Astrocyte (in vitro differentiated cells and primary cell): ENCODE measurements around the gene SAMD4A. TPM values are rescaled to one million over a fixed set of nuclear protein-coding genes. Genes with fewer than 3 reads are reported as not detected.

Experiments
- DNase-seq: peaks from one replicate; pipeline ENCODE4 v3.0.0-alpha.2; 2010; ENCODE audit warnings: low read depth
- FAIRE-seq: peaks from 2 replicates; lab custom pipeline; 2011; peaks lifted over from hg19 to GRCh38; lab: Jason Lieb, UNC
- H2AFZ ChIP-seq: 2 replicates; pipeline ENCODE4 v1.6.0; 2012; ENCODE audit warnings: low read depth, low read length, inconsistent platforms
- H3K27ac ChIP-seq: 2 replicates; pipeline ENCODE4 v1.5.1; 2011; ENCODE audit warnings: low read depth, low read length, inconsistent platforms
- H3K27me3 ChIP-seq: 2 replicates; pipeline ENCODE4 v1.6.0; 2011; ENCODE audit warnings: low read length, inconsistent platforms; ENCODE audit not compliant: insufficient read depth
- H3K36me3 ChIP-seq: 2 replicates; pipeline ENCODE4 v1.5.1; 2011; ENCODE audit warnings: low read length, inconsistent platforms; ENCODE audit not compliant: insufficient read depth
- H3K4me1 ChIP-seq: 2 replicates; pipeline ENCODE4 v1.5.1; 2011; ENCODE audit warnings: low read length, inconsistent platforms; ENCODE audit not compliant: insufficient read depth
- H3K4me2 ChIP-seq: 2 replicates; pipeline ENCODE4 v1.6.0; 2012; ENCODE audit warnings: low read length, inconsistent platforms
- H3K4me3 ChIP-seq: 2 replicates; pipeline ENCODE4 v1.5.1; 2011; ENCODE audit warnings: low read depth, mild to moderate bottlenecking, low read length, inconsistent platforms; ENCODE audit not compliant: insufficient read depth
- H3K79me2 ChIP-seq: 2 replicates; pipeline ENCODE4 v1.6.0; 2012; ENCODE audit warnings: mild to moderate bottlenecking, low read length, inconsistent platforms; ENCODE audit not compliant: insufficient read depth
- H3K9ac ChIP-seq: 2 replicates; pipeline ENCODE4 v1.6.0; 2012; ENCODE audit warnings: mild to moderate bottlenecking, low read length, inconsistent platforms
- H3K9me3 ChIP-seq: 2 replicates; pipeline ENCODE4 v1.5.1; 2012; ENCODE audit warnings: low read depth, mild to moderate bottlenecking, low read length, inconsistent platforms; ENCODE audit not compliant: insufficient read depth
- H4K20me1 ChIP-seq: 2 replicates; pipeline ENCODE4 v1.6.0; 2012; ENCODE audit warnings: low read length, inconsistent platforms; ENCODE audit not compliant: insufficient read depth
- H3K27ac Mint-ChIP-seq: one replicate; pipeline ENCODE4 v1.8.0; 2021; ENCODE audit warnings: mild to moderate bottlenecking, mixed read lengths; ENCODE audit not compliant: unreplicated experiment
- H3K27me3 Mint-ChIP-seq: one replicate; pipeline ENCODE4 v1.8.0; 2021; ENCODE audit warnings: low read depth, mixed read lengths; ENCODE audit not compliant: unreplicated experiment
- H3K36me3 Mint-ChIP-seq: one replicate; pipeline ENCODE4 v1.8.0; 2021; ENCODE audit warnings: low read depth, mixed read lengths; ENCODE audit not compliant: unreplicated experiment
- H3K4me1 Mint-ChIP-seq: one replicate; pipeline ENCODE4 v1.8.0; 2021; ENCODE audit warnings: low read depth, mixed read lengths; ENCODE audit not compliant: unreplicated experiment
- H3K4me3 Mint-ChIP-seq: one replicate; pipeline ENCODE4 v1.8.0; 2021; ENCODE audit warnings: mild to moderate bottlenecking, moderate library complexity, mixed read lengths; ENCODE audit not compliant: unreplicated experiment
- H3K9me3 Mint-ChIP-seq: one replicate; pipeline ENCODE4 v1.8.0; 2021; ENCODE audit warnings: mild to moderate bottlenecking, mixed read lengths; ENCODE audit not compliant: unreplicated experiment
- CTCF ChIP-seq: IDR thresholded peaks from 2 replicates; pipeline ENCODE4 v1.5.1; 2011; ENCODE audit warnings: low read depth, mild to moderate bottlenecking, inconsistent platforms, low read length, moderate library complexity; ENCODE audit not compliant: insufficient read depth
- EZH2 ChIP-seq: IDR thresholded peaks from 2 replicates; pipeline ENCODE4 v1.6.1; 2012; ENCODE audit warnings: mild to moderate bottlenecking, low read length, inconsistent platforms; ENCODE audit not compliant: insufficient read depth
- total RNA-seq: library from RNA; stranded (reverse); gene quantifications from 2 replicates; pipeline ENCODE4 v1.2.1, GENCODE V29; 2021

The SAMD4A gene
- total RNA-seq, 1 donor from 2014 or later: 68.2 TPM

DNA sequence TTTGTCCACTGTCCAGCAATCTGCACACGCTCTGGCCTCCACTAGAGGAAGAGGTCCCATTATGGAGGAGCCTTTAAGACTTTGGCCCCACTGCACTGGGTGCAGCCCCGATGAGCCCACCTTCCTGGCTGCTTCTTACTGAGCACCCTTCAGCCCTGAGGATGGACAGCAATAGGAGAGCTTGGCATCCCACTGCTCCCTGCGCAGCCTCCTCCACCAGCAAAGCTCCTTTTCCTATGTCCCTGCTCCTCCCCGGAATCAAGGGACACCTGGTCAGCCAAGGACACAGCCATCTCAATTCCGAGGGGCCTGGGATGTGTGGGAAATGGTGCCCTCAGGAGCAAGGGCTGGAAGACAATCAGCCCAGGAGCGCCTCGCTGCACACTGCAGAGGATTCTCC lies 241.0 kb downstream of the SAMD4A start:
- Histone ChIP-seq H3K4me1 (peaks cover 4% of the 10 kb centered on the region), H3K9ac (no peak overlapping the region), H2AFZ (no peak overlapping the region), H3K4me3 (no peak overlapping the region), H4K20me1 (no peaks in the 10 kb centered on the region), H3K9me3 (no peaks in the 10 kb centered on the region), H3K4me2 (no peak overlapping the region), H3K36me3 (no peaks in the 10 kb centered on the region), H3K27ac (no peak overlapping the region), H3K79me2 (no peaks in the 10 kb centered on the region), H3K27me3 (peaks cover 3% of the 10 kb centered on the region)
- H3K4me1 Mint-ChIP-seq: no peaks in the 10 kb centered on the region
- DNase-seq: no peak
- FAIRE-seq: no peak
- peaks cover 2% of the 10 kb centered on the region for H3K36me3 Mint-ChIP-seq
- TF ChIP-seq EZH2 (no peak), CTCF (no peak)
- H3K4me3 Mint-ChIP-seq: no peak overlapping the region
- H3K27ac Mint-ChIP-seq: no peak overlapping the region
- H3K27me3 Mint-ChIP-seq: peaks cover 39% of the 10 kb centered on the region
- H3K9me3 Mint-ChIP-seq: peaks cover 3% of the 10 kb centered on the region

- no peaks in the 10 kb centered on the region for H3K4me1 Mint-ChIP-seq
- H3K4me2 ChIP-seq: no peak overlapping the region
- no peaks in the 10 kb centered on the region for H3K9me3 ChIP-seq
- H3K9me3 Mint-ChIP-seq: peaks cover 5% of the 10 kb centered on the region
- H3K27ac ChIP-seq: no peak overlapping the region
- no peak overlapping the region for H3K9ac ChIP-seq
- no peaks in the 10 kb centered on the region for H3K79me2 ChIP-seq
- no peak overlapping the region for H3K4me3 ChIP-seq
- DNase-seq (no peak), FAIRE-seq (no peak)
- peaks cover 4% of the 10 kb centered on the region for H3K4me1 ChIP-seq
- H2AFZ ChIP-seq: no peak overlapping the region
- H3K36me3 Mint-ChIP-seq: peaks cover 2% of the 10 kb centered on the region
- H3K27me3 ChIP-seq: peaks cover 3% of the 10 kb centered on the region
- TF ChIP-seq CTCF (no peak), EZH2 (no peak)
- H3K4me3 Mint-ChIP-seq: no peak overlapping the region
- no peaks in the 10 kb centered on the region for H3K36me3 ChIP-seq
- H3K27ac Mint-ChIP-seq: no peak overlapping the region
- H4K20me1 ChIP-seq: no peaks in the 10 kb centered on the region
- H3K27me3 Mint-ChIP-seq: peaks cover 37% of the 10 kb centered on the region
These were observed 241.6 kb downstream of the SAMD4A start for GRCh38 chr14:54808326-54809161.

- H3K4me3 ChIP-seq: no peak overlapping the region
- Mint-ChIP-seq H3K4me3 (no peak overlapping the region), H3K9me3 (peaks cover 5% of the 10 kb centered on the region), H3K4me1 (no peaks in the 10 kb centered on the region), H3K27ac (no peak overlapping the region), H3K36me3 (peaks cover 2% of the 10 kb centered on the region), H3K27me3 (peaks cover 29% of the 10 kb centered on the region)
- TF ChIP-seq EZH2: no peak
- no peak for TF ChIP-seq CTCF
- no peak overlapping the region for H3K27ac ChIP-seq
- FAIRE-seq: no peak
- no peaks in the 10 kb centered on the region for H3K9me3 ChIP-seq
- DNase-seq: no peak
- no peak overlapping the region for H2AFZ ChIP-seq
- no peak overlapping the region for H3K9ac ChIP-seq
- no peaks in the 10 kb centered on the region for H3K36me3 ChIP-seq
- H3K79me2 ChIP-seq: no peaks in the 10 kb centered on the region
- no peak overlapping the region for H3K4me2 ChIP-seq
- peaks cover 3% of the 10 kb centered on the region for H3K27me3 ChIP-seq
- H3K4me1 ChIP-seq: peaks cover 4% of the 10 kb centered on the region
- no peaks in the 10 kb centered on the region for H4K20me1 ChIP-seq
These were observed 242.8 kb downstream of the SAMD4A start for GRCh38 chr14:54809767-54810166.
